HepG2 (cell line): ENCODE measurements around the gene KCNF1.

ENCODE experiments used
- ATF7-NPFF ChIP-seq: sonication (generic); formaldehyde crosslinking; IDR thresholded peaks from 2 replicates; pipeline ENCODE4 v1.8.1; 2023; ENCODE audit warnings: mild to moderate bottlenecking, low read depth, missing genetic modification reagents, moderate library complexity
- REST ChIP-seq, 2 experiments: IDR thresholded peaks; 2 replicates each; pipeline ENCODE4 v1.6.1; 2011 to 2012; ENCODE audit warnings: low read length in 2 of 2, borderline replicate concordance in 1 of 2, low read depth in 1 of 2, mild to moderate bottlenecking in 1 of 2, moderate library complexity in 1 of 2
- SMARCC2 ChIP-seq: fragments of 450-650 bp; IDR thresholded peaks from 2 replicates; pipeline ENCODE4 v1.6.1; 2017; ENCODE audit warnings: antibody characterized with exemption, mild to moderate bottlenecking

- TF ChIP-seq REST (IDR thresholded peaks at IDR 0.05; ENCODE audit: borderline replicate concordance in 1 of 2, low read depth in 1 of 2, low read length in 2 of 2) (no peak), SMARCC2 (no peak), ATF7-NPFF (CRISPR knock-in tag) (no peak)
Observed at GRCh38 chr2:10862330-10862729, 49.4 kb upstream of the KCNF1 start.
